DOHH2 (cell line): Measurements from ENCODE around the gene AMMECR1.

ENCODE experiments used
- CTCF ChIP-seq: fragments of 200-600 bp; sonication (generic); IDR thresholded peaks from one replicate; pipeline ENCODE4 v1.5.1; 2014; ENCODE audit warnings: antibody characterized with exemption, mild to moderate bottlenecking, low read depth, low read length; ENCODE audit not compliant: poor library complexity, severe bottlenecking
- EZH2phosphoT487 ChIP-seq: fragments of 200-600 bp; sonication (generic); IDR thresholded peaks from 2 replicates; pipeline ENCODE4 v1.6.1; 2017; ENCODE audit warnings: borderline replicate concordance, mild to moderate bottlenecking, antibody characterized with exemption, low read length, moderate library complexity, mixed read lengths

GRCh38 chrX:110317820-110318663, at the start of gene AMMECR1:
- TF ChIP-seq CTCF (no peak), EZH2phosphoT487 (no peak)
